Trophoblast cell (in vitro differentiated cells and primary cell): ENCODE results near the gene SUPT20HL1.

Source experiments
- DNase-seq, 2 donors: peaks; one replicate each; pipeline ENCODE4 v3.0.0-alpha.2; 2016
- H2AFZ ChIP-seq: 2 replicates; pipeline ENCODE4 v1.6.1; 2013; ENCODE audit warnings: low read length, moderate library complexity, mild to moderate bottlenecking; ENCODE audit not compliant: insufficient read depth, poor library complexity
- H2AK5ac ChIP-seq: 2 replicates; pipeline ENCODE4 v1.6.1; 2013; ENCODE audit warnings: mild to moderate bottlenecking, low read length
- H2BK120ac ChIP-seq: 2 replicates; pipeline ENCODE4 v1.6.1; 2013; ENCODE audit warnings: low read length, mild to moderate bottlenecking, moderate library complexity; ENCODE audit not compliant: insufficient read depth, poor library complexity
- H2BK12ac ChIP-seq: 2 replicates; pipeline ENCODE4 v1.6.1; 2013; ENCODE audit warnings: mild to moderate bottlenecking, low read length, moderate library complexity
- H2BK5ac ChIP-seq: 2 replicates; pipeline ENCODE4 v1.6.1; 2013; ENCODE audit warnings: low read length, low read depth, moderate library complexity, mild to moderate bottlenecking; ENCODE audit not compliant: poor library complexity
- H3K14ac ChIP-seq: 2 replicates; pipeline ENCODE4 v1.6.1; 2013; ENCODE audit warnings: mild to moderate bottlenecking, low read length
- H3K18ac ChIP-seq: 2 replicates; pipeline ENCODE4 v1.6.1; 2013; ENCODE audit warnings: mild to moderate bottlenecking, low read length
- H3K23ac ChIP-seq: 2 replicates; pipeline ENCODE4 v1.6.1; 2013; ENCODE audit warnings: low read length
- H3K27ac ChIP-seq: 2 replicates; pipeline ENCODE4 v1.5.1; 2013; ENCODE audit warnings: low read depth, mild to moderate bottlenecking, inconsistent platforms, low read length, moderate library complexity
- H3K27me3 ChIP-seq: 2 replicates; pipeline ENCODE4 v1.6.1; 2013; ENCODE audit warnings: inconsistent platforms, mild to moderate bottlenecking, low read length, moderate library complexity; ENCODE audit not compliant: insufficient read depth
- H3K36me3 ChIP-seq, 2 experiments: 1 replicate in 1 of 2; 2 replicates in 1 of 2; pipeline ENCODE4 v1.6.1; 2013; ENCODE audit warnings: low read length in 2 of 2, mild to moderate bottlenecking in 2 of 2, moderate library complexity in 1 of 2; ENCODE audit not compliant: insufficient read depth in 2 of 2, control insufficient read depth in 1 of 2
- H3K4ac ChIP-seq: 2 replicates; pipeline ENCODE4 v1.6.1; 2013; ENCODE audit warnings: low read depth, mild to moderate bottlenecking, low read length, moderate library complexity
- H3K4me1 ChIP-seq, 2 experiments: 1 replicate in 1 of 2; 2 replicates in 1 of 2; pipeline ENCODE4 v1.6.1; 2013; ENCODE audit warnings: low read length in 2 of 2, mild to moderate bottlenecking in 2 of 2, moderate library complexity in 1 of 2; ENCODE audit not compliant: insufficient read depth in 2 of 2, control insufficient read depth in 1 of 2
- H3K4me2 ChIP-seq: 2 replicates; pipeline ENCODE4 v1.6.1; 2013; ENCODE audit warnings: inconsistent platforms, mild to moderate bottlenecking, low read length, moderate library complexity
- H3K4me3 ChIP-seq: 2 replicates; pipeline ENCODE4 v1.5.1; 2013; ENCODE audit warnings: mild to moderate bottlenecking, low read depth, low read length, inconsistent platforms
- H3K79me1 ChIP-seq: one replicate; pipeline ENCODE4 v1.6.1; 2013; ENCODE audit warnings: low read length
- H3K79me2 ChIP-seq: 2 replicates; pipeline ENCODE4 v1.6.1; 2013; ENCODE audit warnings: low read length, mild to moderate bottlenecking; ENCODE audit not compliant: control insufficient read depth, insufficient read depth, poor library complexity
- H3K9ac ChIP-seq: 2 replicates; pipeline ENCODE4 v1.6.1; 2013; ENCODE audit warnings: mild to moderate bottlenecking, low read length
- H3K9me3 ChIP-seq: 2 replicates; pipeline ENCODE4 v1.6.1; 2013; ENCODE audit warnings: low read depth, mild to moderate bottlenecking, control low read depth, inconsistent platforms, low read length; ENCODE audit not compliant: insufficient read depth
- H4K12ac ChIP-seq: 2 replicates; pipeline ENCODE4 v1.6.1; 2013; ENCODE audit warnings: low read depth, mild to moderate bottlenecking, low read length, moderate library complexity
- H4K8ac ChIP-seq: 2 replicates; pipeline ENCODE4 v1.6.1; 2013; ENCODE audit warnings: low read depth, mild to moderate bottlenecking, low read length, moderate library complexity
- H4K91ac ChIP-seq: one replicate; pipeline ENCODE4 v1.6.1; 2013; ENCODE audit warnings: low read depth, mild to moderate bottlenecking, low read length, moderate library complexity
- WGBS: extraction: QIAGEN DNeasy Blood & Tissue Kit; methylation state at CpG from one replicate; pipeline ENCODE4 v1.1.7; 2013; ENCODE audit warnings: missing lambda C conversion rate; ENCODE audit not compliant: insufficient read length, insufficient coverage; ENCODE audit errors: extremely low coverage; 5-methylcytosine and 5-hydroxymethylcytosine counted together

The SUPT20HL1 gene

GRCh38 chrX:24325231-24325630, 35.2 kb upstream of the SUPT20HL1 start:
- Histone ChIP-seq H3K27me3 (no peaks in the 10 kb centered on the region), H2BK12ac (no peak overlapping the region), H3K18ac (no peak overlapping the region), H4K91ac (no peak overlapping the region), H3K79me2 (no peaks in the 10 kb centered on the region), H2AFZ (no peak overlapping the region), H3K79me1 (no peaks in the 10 kb centered on the region), H2BK5ac (no peak overlapping the region), H3K9ac (no peak overlapping the region), H2AK5ac (no peak overlapping the region), H3K4me3 (no peak overlapping the region), H3K36me3 (no peaks in the 10 kb centered on the region), H3K4me2 (no peak overlapping the region), H3K4ac (no peak overlapping the region), H3K4me1 (no peaks in the 10 kb centered on the region), H4K12ac (no peak overlapping the region), H3K27ac (no peak overlapping the region), H3K14ac (no peak overlapping the region), H3K9me3 (no peaks in the 10 kb centered on the region), H4K8ac (no peak overlapping the region), H2BK120ac (no peak overlapping the region), H3K23ac (no peak overlapping the region)
- no peak for DNase-seq
- WGBS, result no CpG with 5 or more reads among the region's 1 CpG

DNA sequence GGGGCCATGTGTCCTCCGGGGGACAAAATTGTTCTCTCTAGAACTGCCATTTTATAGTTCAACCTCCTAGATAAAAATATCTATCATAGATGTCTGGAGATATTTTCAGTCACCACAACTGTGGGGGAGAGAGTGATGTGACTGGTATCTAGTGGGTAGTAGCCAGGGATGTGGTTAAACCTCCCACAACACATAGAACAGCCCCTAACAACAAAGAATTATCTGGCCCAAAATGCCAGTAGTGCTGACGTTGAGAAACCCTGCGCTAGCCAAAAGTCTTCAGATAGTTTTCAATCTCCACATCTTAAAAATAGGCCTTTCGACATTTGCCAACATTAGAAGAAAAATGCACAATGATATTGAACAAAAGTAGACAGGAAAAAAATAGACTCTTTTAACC, 27.6 kb upstream of the SUPT20HL1 start:
- Histone ChIP-seq H3K27me3 (no peaks in the 10 kb centered on the region), H2BK120ac (no peak overlapping the region)

GRCh38 chrX:24333371-24333770, 27.1 kb upstream of the SUPT20HL1 start:
- Histone ChIP-seq H4K12ac (no peak overlapping the region), H3K27ac (no peak overlapping the region), H3K79me2 (no peaks in the 10 kb centered on the region), H4K91ac (no peak overlapping the region), H3K9me3 (no peaks in the 10 kb centered on the region), H2BK120ac (no peak overlapping the region), H3K27me3 (no peaks in the 10 kb centered on the region), H3K14ac (no peak overlapping the region), H3K36me3 (no peaks in the 10 kb centered on the region), H4K8ac (no peak overlapping the region), H3K4me3 (no peak overlapping the region), H3K79me1 (no peaks in the 10 kb centered on the region), H3K4me2 (no peak overlapping the region), H3K18ac (no peak overlapping the region), H3K4ac (no peak overlapping the region), H2BK5ac (no peak overlapping the region), H3K4me1 (no peaks in the 10 kb centered on the region), H2BK12ac (no peak overlapping the region), H2AFZ (no peak overlapping the region), H3K23ac (no peak overlapping the region), H2AK5ac (no peak overlapping the region), H3K9ac (no peak overlapping the region)
- no peak for DNase-seq
- WGBS, result no CpG with 5 or more reads among the region's 1 CpG

More for the DNA sequence above, 27.6 kb upstream of the SUPT20HL1 start:
- no peak overlapping the region for H3K14ac ChIP-seq
- H2BK12ac ChIP-seq, result no peak overlapping the region
- no peak overlapping the region for H3K23ac ChIP-seq
- no peak overlapping the region for H3K4me2 ChIP-seq
- no peak overlapping the region for H2AFZ ChIP-seq
- no peak overlapping the region for H2AK5ac ChIP-seq
- DNase-seq, result no peak
- H3K36me3 ChIP-seq, result no peaks in the 10 kb centered on the region
- H3K79me2 ChIP-seq, result no peaks in the 10 kb centered on the region
- WGBS, result no CpG with 5 or more reads among the region's 4 CpGs
- no peak overlapping the region for H3K4me3 ChIP-seq
- no peak overlapping the region for H3K27ac ChIP-seq
- no peak overlapping the region for H3K9ac ChIP-seq
- H4K91ac ChIP-seq, result no peak overlapping the region
- no peaks in the 10 kb centered on the region for H3K4me1 ChIP-seq
- no peaks in the 10 kb centered on the region for H3K9me3 ChIP-seq
- no peak overlapping the region for H3K4ac ChIP-seq
- no peak overlapping the region for H2BK5ac ChIP-seq
- no peaks in the 10 kb centered on the region for H3K79me1 ChIP-seq
- H3K18ac ChIP-seq, result no peak overlapping the region
- no peak overlapping the region for H4K8ac ChIP-seq
- no peak overlapping the region for H4K12ac ChIP-seq

DNA sequence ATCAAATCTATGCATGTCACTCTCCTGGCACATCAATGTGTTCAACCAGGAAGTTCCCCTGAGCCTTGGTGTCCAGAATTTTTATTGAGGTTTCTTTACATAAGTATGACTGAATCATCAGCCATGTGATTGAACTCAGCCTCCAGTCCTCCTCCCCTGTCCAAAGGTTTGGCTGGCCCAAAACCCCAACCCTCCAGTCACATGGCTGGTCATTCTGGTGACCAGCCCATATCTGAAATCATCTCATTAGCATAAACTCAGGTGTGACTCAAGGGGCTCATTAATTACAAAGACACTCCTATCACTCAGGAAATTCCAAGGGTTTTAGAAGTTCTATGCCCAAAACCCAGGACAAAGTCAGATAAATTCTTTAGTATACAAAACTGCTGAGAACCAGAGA, 26.0 kb upstream of the SUPT20HL1 start:
- Histone ChIP-seq H2AK5ac (no peak overlapping the region), H3K9me3 (no peaks in the 10 kb centered on the region), H3K23ac (no peak overlapping the region), H4K91ac (no peak overlapping the region), H3K9ac (no peak overlapping the region), H2AFZ (no peak overlapping the region), H3K27me3 (no peaks in the 10 kb centered on the region), H2BK12ac (no peak overlapping the region), H3K79me1 (no peaks in the 10 kb centered on the region), H2BK120ac (no peak overlapping the region), H3K36me3 (no peaks in the 10 kb centered on the region), H3K4ac (no peak overlapping the region), H2BK5ac (no peak overlapping the region), H3K18ac (no peak overlapping the region), H3K27ac (no peak overlapping the region), H4K12ac (no peak overlapping the region), H3K79me2 (no peaks in the 10 kb centered on the region), H3K4me3 (no peak overlapping the region), H3K14ac (no peak overlapping the region), H3K4me2 (no peak overlapping the region), H3K4me1 (no peaks in the 10 kb centered on the region), H4K8ac (no peak overlapping the region)
- DNase-seq, result no peak
